ENCODE results near the gene C22orf15. TPM values are rescaled to one million over a fixed set of nuclear protein-coding genes. Genes with fewer than 3 reads are reported as not detected.

C22orf15 gene
- total RNA-seq, 1 donor from 2014 or later: not detected

DNA sequence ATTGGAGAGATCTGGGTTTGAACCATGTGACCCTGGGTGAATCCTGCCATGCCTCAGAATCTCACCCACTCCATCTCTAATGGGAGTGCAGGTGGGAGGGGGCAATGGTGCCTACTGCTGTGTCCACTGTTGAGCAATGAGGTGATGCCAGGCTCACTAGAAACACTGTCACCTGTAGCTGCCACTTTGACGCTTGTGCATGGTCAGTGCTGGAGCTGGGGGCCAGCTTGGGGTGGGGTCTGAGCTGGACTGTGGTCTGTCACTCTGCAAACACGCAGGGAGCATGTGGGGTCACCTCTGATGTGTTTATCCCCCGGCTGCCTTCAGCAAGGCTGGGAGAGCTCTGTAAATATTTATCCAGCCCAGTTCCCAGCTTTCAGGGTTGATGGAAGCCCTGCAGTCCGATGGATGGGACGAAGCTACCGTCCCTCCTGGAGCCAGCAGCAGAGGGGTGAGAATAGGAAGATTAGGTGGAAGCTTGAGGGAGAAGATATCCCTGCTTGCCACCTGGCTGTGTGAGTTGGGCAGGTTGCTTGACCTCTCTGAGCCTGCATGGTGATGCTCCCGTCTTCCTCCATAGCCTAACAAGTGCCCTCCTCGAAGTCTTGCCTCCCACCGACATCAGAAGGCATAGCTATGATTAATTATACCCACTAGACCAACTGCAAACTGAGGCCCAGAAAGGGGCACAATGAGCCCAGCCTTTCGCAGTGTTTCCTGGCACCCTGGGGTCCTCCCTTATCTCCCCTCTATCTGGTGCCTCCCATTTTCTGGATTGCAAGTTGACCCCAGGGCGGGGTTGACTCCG is 11.5 kb downstream of the C22orf15 start:
- peak overlapping the region; percentile 71 for H3K4me3 Mint-ChIP-seq (ENCODE audit: unreplicated experiment)
- H3K9me3 Mint-ChIP-seq (ENCODE audit: low read depth): no peaks in the 10 kb centered on the region
- TF ChIP-seq, protein P1, sequence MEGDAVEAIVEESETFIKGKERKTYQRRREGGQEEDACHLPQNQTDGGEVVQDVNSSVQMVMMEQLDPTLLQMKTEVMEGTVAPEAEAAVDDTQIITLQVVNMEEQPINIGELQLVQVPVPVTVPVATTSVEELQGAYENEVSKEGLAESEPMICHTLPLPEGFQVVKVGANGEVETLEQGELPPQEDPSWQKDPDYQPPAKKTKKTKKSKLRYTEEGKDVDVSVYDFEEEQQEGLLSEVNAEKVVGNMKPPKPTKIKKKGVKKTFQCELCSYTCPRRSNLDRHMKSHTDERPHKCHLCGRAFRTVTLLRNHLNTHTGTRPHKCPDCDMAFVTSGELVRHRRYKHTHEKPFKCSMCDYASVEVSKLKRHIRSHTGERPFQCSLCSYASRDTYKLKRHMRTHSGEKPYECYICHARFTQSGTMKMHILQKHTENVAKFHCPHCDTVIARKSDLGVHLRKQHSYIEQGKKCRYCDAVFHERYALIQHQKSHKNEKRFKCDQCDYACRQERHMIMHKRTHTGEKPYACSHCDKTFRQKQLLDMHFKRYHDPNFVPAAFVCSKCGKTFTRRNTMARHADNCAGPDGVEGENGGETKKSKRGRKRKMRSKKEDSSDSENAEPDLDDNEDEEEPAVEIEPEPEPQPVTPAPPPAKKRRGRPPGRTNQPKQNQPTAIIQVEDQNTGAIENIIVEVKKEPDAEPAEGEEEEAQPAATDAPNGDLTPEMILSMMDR (IDR thresholded peaks at IDR 0.05): no peak
- H3K4me1 Mint-ChIP-seq (ENCODE audit: low read depth): peaks cover 58% of the 10 kb centered on the region
- H3K27me3 Mint-ChIP-seq (ENCODE audit: low read depth): no peaks in the 10 kb centered on the region
- no peaks in the 10 kb centered on the region for H3K36me3 Mint-ChIP-seq (ENCODE audit: low read depth)
- H3K27ac Mint-ChIP-seq (ENCODE audit: unreplicated experiment): peak overlapping the region; percentile 71
- no peak for DNase-seq (ENCODE audit: low spot score)

- TF ChIP-seq, protein P1 (IDR thresholded peaks at IDR 0.05): no peak
- Mint-ChIP-seq H3K4me3 (ENCODE audit: unreplicated experiment) (peak overlapping the region; percentile 71), H3K36me3 (ENCODE audit: low read depth) (peaks cover 3% of the 10 kb centered on the region), H3K9me3 (ENCODE audit: low read depth) (no peaks in the 10 kb centered on the region), H3K27me3 (ENCODE audit: low read depth) (no peaks in the 10 kb centered on the region), H3K27ac (ENCODE audit: unreplicated experiment) (peak overlapping the region; percentile 71), H3K4me1 (ENCODE audit: low read depth) (peaks cover 59% of the 10 kb centered on the region)
- no peak for DNase-seq (ENCODE audit: low spot score)
These were observed 12.2 kb downstream of the C22orf15 start for GRCh38 chr22:23774922-23775436.

DNA sequence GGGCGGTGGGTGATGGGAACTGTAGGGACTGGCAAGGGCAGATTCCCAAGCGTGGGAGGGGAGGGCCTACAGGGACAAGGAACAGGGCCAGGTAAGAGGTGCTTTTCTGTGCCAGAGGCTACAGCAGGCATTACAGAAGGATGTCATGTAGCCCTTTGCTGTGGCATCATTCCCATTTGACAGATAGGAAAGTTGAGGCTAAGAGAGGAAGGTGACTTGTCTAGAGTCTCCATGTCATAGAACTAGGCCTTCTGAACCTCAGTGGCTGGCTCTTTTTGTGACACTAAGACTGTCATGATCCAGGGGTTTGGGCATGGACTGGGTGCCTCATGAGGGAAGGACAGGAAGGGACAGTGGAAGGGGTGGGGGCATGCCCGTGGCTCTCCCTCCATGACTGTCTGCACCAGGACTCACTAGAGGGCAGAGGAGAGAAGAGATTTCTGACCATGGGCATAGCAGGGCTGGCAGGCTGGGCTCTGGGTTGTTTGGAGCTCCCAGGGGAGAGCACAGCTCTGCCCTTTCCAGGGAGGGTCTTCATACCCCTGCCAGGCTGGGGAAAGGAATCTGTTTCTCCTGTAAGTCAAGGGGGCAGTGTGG is 13.1 kb downstream of the C22orf15 start:
- Mint-ChIP-seq H3K27ac (ENCODE audit: unreplicated experiment) (peak overlapping the region; percentile 37), H3K27me3 (ENCODE audit: low read depth) (no peaks in the 10 kb centered on the region), H3K36me3 (ENCODE audit: low read depth) (peaks cover 3% of the 10 kb centered on the region), H3K9me3 (ENCODE audit: low read depth) (no peaks in the 10 kb centered on the region), H3K4me3 (ENCODE audit: unreplicated experiment) (no peak overlapping the region), H3K4me1 (ENCODE audit: low read depth) (peaks cover 61% of the 10 kb centered on the region)
- DNase-seq (ENCODE audit: low spot score): no peak
- TF ChIP-seq, protein P1 (IDR thresholded peaks at IDR 0.05): peak; percentile 35

- no peak for DNase-seq (ENCODE audit: low spot score)
- TF ChIP-seq, protein P1 (IDR thresholded peaks at IDR 0.05): no peak
- Mint-ChIP-seq H3K4me1 (ENCODE audit: low read depth) (peaks cover 66% of the 10 kb centered on the region), H3K27ac (ENCODE audit: unreplicated experiment) (no peak overlapping the region), H3K4me3 (ENCODE audit: unreplicated experiment) (no peak overlapping the region), H3K36me3 (ENCODE audit: low read depth) (peaks cover 3% of the 10 kb centered on the region), H3K9me3 (ENCODE audit: low read depth) (no peaks in the 10 kb centered on the region), H3K27me3 (ENCODE audit: low read depth) (no peaks in the 10 kb centered on the region)
These were observed 15.2 kb downstream of the C22orf15 start for GRCh38 chr22:23777776-23778576.

- H3K27me3 Mint-ChIP-seq (ENCODE audit: low read depth): no peaks in the 10 kb centered on the region
- no peak for DNase-seq (ENCODE audit: low spot score)
- no peak overlapping the region for H3K27ac Mint-ChIP-seq (ENCODE audit: unreplicated experiment)
- peaks cover 3% of the 10 kb centered on the region for H3K36me3 Mint-ChIP-seq (ENCODE audit: low read depth)
- H3K4me3 Mint-ChIP-seq (ENCODE audit: unreplicated experiment): no peak overlapping the region
- TF ChIP-seq, protein P1 (IDR thresholded peaks at IDR 0.05): no peak
- H3K9me3 Mint-ChIP-seq (ENCODE audit: low read depth): no peaks in the 10 kb centered on the region
- H3K4me1 Mint-ChIP-seq (ENCODE audit: low read depth): peaks cover 63% of the 10 kb centered on the region
These were observed 15.7 kb downstream of the C22orf15 start for GRCh38 chr22:23778577-23778900.
